Astrocyte (in vitro differentiated cells and primary cell): ENCODE measurements around the gene CRTC1. TPM values are rescaled to one million over a fixed set of nuclear protein-coding genes. Genes with fewer than 3 reads are reported as not detected.

Experiments
- DNase-seq: peaks from one replicate; pipeline ENCODE4 v3.0.0-alpha.2; 2010; ENCODE audit warnings: low read depth
- FAIRE-seq: peaks from 2 replicates; lab custom pipeline; 2011; peaks lifted over from hg19 to GRCh38; lab: Jason Lieb, UNC
- H2AFZ ChIP-seq: 2 replicates; pipeline ENCODE4 v1.6.0; 2012; ENCODE audit warnings: low read depth, low read length, inconsistent platforms
- H3K27ac ChIP-seq: 2 replicates; pipeline ENCODE4 v1.5.1; 2011; ENCODE audit warnings: low read depth, low read length, inconsistent platforms
- H3K27me3 ChIP-seq: 2 replicates; pipeline ENCODE4 v1.6.0; 2011; ENCODE audit warnings: low read length, inconsistent platforms; ENCODE audit not compliant: insufficient read depth
- H3K36me3 ChIP-seq: 2 replicates; pipeline ENCODE4 v1.5.1; 2011; ENCODE audit warnings: low read length, inconsistent platforms; ENCODE audit not compliant: insufficient read depth
- H3K4me1 ChIP-seq: 2 replicates; pipeline ENCODE4 v1.5.1; 2011; ENCODE audit warnings: low read length, inconsistent platforms; ENCODE audit not compliant: insufficient read depth
- H3K4me2 ChIP-seq: 2 replicates; pipeline ENCODE4 v1.6.0; 2012; ENCODE audit warnings: low read length, inconsistent platforms
- H3K4me3 ChIP-seq: 2 replicates; pipeline ENCODE4 v1.5.1; 2011; ENCODE audit warnings: low read depth, mild to moderate bottlenecking, low read length, inconsistent platforms; ENCODE audit not compliant: insufficient read depth
- H3K79me2 ChIP-seq: 2 replicates; pipeline ENCODE4 v1.6.0; 2012; ENCODE audit warnings: mild to moderate bottlenecking, low read length, inconsistent platforms; ENCODE audit not compliant: insufficient read depth
- H3K9ac ChIP-seq: 2 replicates; pipeline ENCODE4 v1.6.0; 2012; ENCODE audit warnings: mild to moderate bottlenecking, low read length, inconsistent platforms
- H3K9me3 ChIP-seq: 2 replicates; pipeline ENCODE4 v1.5.1; 2012; ENCODE audit warnings: low read depth, mild to moderate bottlenecking, low read length, inconsistent platforms; ENCODE audit not compliant: insufficient read depth
- H4K20me1 ChIP-seq: 2 replicates; pipeline ENCODE4 v1.6.0; 2012; ENCODE audit warnings: low read length, inconsistent platforms; ENCODE audit not compliant: insufficient read depth
- H3K27ac Mint-ChIP-seq: one replicate; pipeline ENCODE4 v1.8.0; 2021; ENCODE audit warnings: mild to moderate bottlenecking, mixed read lengths; ENCODE audit not compliant: unreplicated experiment
- H3K27me3 Mint-ChIP-seq: one replicate; pipeline ENCODE4 v1.8.0; 2021; ENCODE audit warnings: low read depth, mixed read lengths; ENCODE audit not compliant: unreplicated experiment
- H3K36me3 Mint-ChIP-seq: one replicate; pipeline ENCODE4 v1.8.0; 2021; ENCODE audit warnings: low read depth, mixed read lengths; ENCODE audit not compliant: unreplicated experiment
- H3K4me1 Mint-ChIP-seq: one replicate; pipeline ENCODE4 v1.8.0; 2021; ENCODE audit warnings: low read depth, mixed read lengths; ENCODE audit not compliant: unreplicated experiment
- H3K4me3 Mint-ChIP-seq: one replicate; pipeline ENCODE4 v1.8.0; 2021; ENCODE audit warnings: mild to moderate bottlenecking, moderate library complexity, mixed read lengths; ENCODE audit not compliant: unreplicated experiment
- H3K9me3 Mint-ChIP-seq: one replicate; pipeline ENCODE4 v1.8.0; 2021; ENCODE audit warnings: mild to moderate bottlenecking, mixed read lengths; ENCODE audit not compliant: unreplicated experiment
- EZH2 ChIP-seq: IDR thresholded peaks from 2 replicates; pipeline ENCODE4 v1.6.1; 2012; ENCODE audit warnings: mild to moderate bottlenecking, low read length, inconsistent platforms; ENCODE audit not compliant: insufficient read depth
- total RNA-seq: library from RNA; stranded (reverse); gene quantifications from 2 replicates; pipeline ENCODE4 v1.2.1, GENCODE V29; 2021
- TF ChIP-seq, protein P1 (sequence below): IDR thresholded peaks from 2 replicates; pipeline ENCODE4 v1.5.1; 2011; ENCODE audit warnings: low read depth, mild to moderate bottlenecking, inconsistent platforms, low read length, moderate library complexity; ENCODE audit not compliant: insufficient read depth

The CRTC1 gene
- total RNA-seq, 1 donor from 2014 or later = 8.4 TPM

DNA sequence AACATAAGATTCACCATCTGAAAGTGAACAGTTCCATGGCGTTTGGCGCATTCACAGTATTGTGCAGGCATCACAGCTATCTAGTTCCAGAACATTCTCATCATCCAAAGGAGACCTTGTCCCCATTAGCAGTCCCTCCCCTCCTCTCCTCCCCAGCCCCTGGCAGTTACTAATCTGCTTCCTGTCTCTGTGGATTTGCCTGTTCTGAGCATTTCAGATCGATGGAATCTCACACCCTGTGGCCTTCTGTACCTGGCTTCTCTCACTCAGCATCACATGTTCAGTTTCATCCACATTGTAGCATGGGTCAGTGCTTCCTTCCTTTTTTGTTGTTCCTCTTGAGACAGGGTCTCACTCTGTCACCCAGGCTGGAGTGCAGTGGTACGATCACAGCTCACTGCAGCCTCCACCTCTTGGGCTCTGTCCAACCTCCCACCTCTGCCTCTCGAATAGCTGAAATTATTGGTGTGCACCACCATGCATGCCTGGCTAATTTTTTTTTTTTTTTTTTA lies 34.6 kb downstream of the CRTC1 start:
- no peak overlapping the region for H3K4me3 ChIP-seq
- TF ChIP-seq EZH2 = no peak
- TF ChIP-seq, protein P1, sequence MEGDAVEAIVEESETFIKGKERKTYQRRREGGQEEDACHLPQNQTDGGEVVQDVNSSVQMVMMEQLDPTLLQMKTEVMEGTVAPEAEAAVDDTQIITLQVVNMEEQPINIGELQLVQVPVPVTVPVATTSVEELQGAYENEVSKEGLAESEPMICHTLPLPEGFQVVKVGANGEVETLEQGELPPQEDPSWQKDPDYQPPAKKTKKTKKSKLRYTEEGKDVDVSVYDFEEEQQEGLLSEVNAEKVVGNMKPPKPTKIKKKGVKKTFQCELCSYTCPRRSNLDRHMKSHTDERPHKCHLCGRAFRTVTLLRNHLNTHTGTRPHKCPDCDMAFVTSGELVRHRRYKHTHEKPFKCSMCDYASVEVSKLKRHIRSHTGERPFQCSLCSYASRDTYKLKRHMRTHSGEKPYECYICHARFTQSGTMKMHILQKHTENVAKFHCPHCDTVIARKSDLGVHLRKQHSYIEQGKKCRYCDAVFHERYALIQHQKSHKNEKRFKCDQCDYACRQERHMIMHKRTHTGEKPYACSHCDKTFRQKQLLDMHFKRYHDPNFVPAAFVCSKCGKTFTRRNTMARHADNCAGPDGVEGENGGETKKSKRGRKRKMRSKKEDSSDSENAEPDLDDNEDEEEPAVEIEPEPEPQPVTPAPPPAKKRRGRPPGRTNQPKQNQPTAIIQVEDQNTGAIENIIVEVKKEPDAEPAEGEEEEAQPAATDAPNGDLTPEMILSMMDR = no peak
- H3K4me2 ChIP-seq = no peak overlapping the region
- no peak overlapping the region for H2AFZ ChIP-seq
- H3K9me3 ChIP-seq = no peaks in the 10 kb centered on the region
- peaks cover 13% of the 10 kb centered on the region for H3K79me2 ChIP-seq
- Mint-ChIP-seq H3K4me3 (no peak overlapping the region), H3K4me1 (peaks cover 2% of the 10 kb centered on the region), H3K27me3 (peaks cover 2% of the 10 kb centered on the region), H3K27ac (no peak overlapping the region), H3K9me3 (peaks cover 2% of the 10 kb centered on the region), H3K36me3 (peaks cover 16% of the 10 kb centered on the region)
- H3K9ac ChIP-seq = no peak overlapping the region
- H3K27ac ChIP-seq = no peak overlapping the region
- H4K20me1 ChIP-seq = peaks cover 77% of the 10 kb centered on the region
- no peaks in the 10 kb centered on the region for H3K27me3 ChIP-seq
- FAIRE-seq = no peak
- no peaks in the 10 kb centered on the region for H3K4me1 ChIP-seq
- no peaks in the 10 kb centered on the region for H3K36me3 ChIP-seq
- DNase-seq = no peak

GRCh38 chr19:18718846-18719458 lies 35.5 kb downstream of the CRTC1 start:
- FAIRE-seq (no peak), DNase-seq (no peak)
- Histone ChIP-seq H4K20me1 (peaks cover 77% of the 10 kb centered on the region), H3K36me3 (no peaks in the 10 kb centered on the region), H3K27ac (no peak overlapping the region), H3K79me2 (peaks cover 18% of the 10 kb centered on the region), H3K4me2 (no peak overlapping the region), H3K9ac (no peak overlapping the region), H3K9me3 (no peaks in the 10 kb centered on the region), H3K4me3 (no peak overlapping the region), H2AFZ (no peak overlapping the region), H3K27me3 (no peaks in the 10 kb centered on the region), H3K4me1 (no peaks in the 10 kb centered on the region)
- Mint-ChIP-seq H3K9me3 (peaks cover 2% of the 10 kb centered on the region), H3K4me1 (no peaks in the 10 kb centered on the region), H3K27ac (no peak overlapping the region), H3K4me3 (no peak overlapping the region), H3K27me3 (peaks cover 2% of the 10 kb centered on the region), H3K36me3 (peaks cover 16% of the 10 kb centered on the region)
- TF ChIP-seq EZH2 = no peak
- TF ChIP-seq, protein P1 = no peak

GRCh38 chr19:18719541-18719940 lies 36.1 kb downstream of the CRTC1 start:
- DNase-seq (no peak), FAIRE-seq (no peak)
- no peak overlapping the region for H2AFZ ChIP-seq
- H3K36me3 Mint-ChIP-seq = peaks cover 16% of the 10 kb centered on the region
- H3K4me3 ChIP-seq = no peak overlapping the region
- no peaks in the 10 kb centered on the region for H3K4me1 Mint-ChIP-seq
- H3K27me3 ChIP-seq = no peaks in the 10 kb centered on the region
- H3K9me3 Mint-ChIP-seq = peaks cover 2% of the 10 kb centered on the region
- H3K4me3 Mint-ChIP-seq = no peak overlapping the region
- peaks cover 2% of the 10 kb centered on the region for H3K27me3 Mint-ChIP-seq
- H3K79me2 ChIP-seq = peaks cover 20% of the 10 kb centered on the region
- no peaks in the 10 kb centered on the region for H3K9me3 ChIP-seq
- peaks cover 79% of the 10 kb centered on the region for H4K20me1 ChIP-seq
- no peak overlapping the region for H3K9ac ChIP-seq
- TF ChIP-seq EZH2 = no peak
- TF ChIP-seq, protein P1 = no peak
- H3K4me1 ChIP-seq = no peaks in the 10 kb centered on the region
- no peak overlapping the region for H3K27ac Mint-ChIP-seq
- no peak overlapping the region for H3K4me2 ChIP-seq
- no peak overlapping the region for H3K27ac ChIP-seq
- no peaks in the 10 kb centered on the region for H3K36me3 ChIP-seq
